NB4 (cell line): ENCODE measurements around the gene NTM.
A peak's percentile ranks its signal among the peaks of the same experiment; 100 is the strongest.

Source experiments
- DNase-seq: peaks from one replicate; pipeline ENCODE4 v3.0.0; 2010; ENCODE audit warnings: low read depth
- H3K4me3 ChIP-seq: one replicate; pipeline ENCODE4 v1.5.1; 2011; ENCODE audit warnings: mild to moderate bottlenecking, low read depth, low read length, moderate library complexity
- MYC ChIP-seq: IDR thresholded peaks from 2 replicates; pipeline ENCODE4 v1.6.1; 2011; ENCODE audit warnings: low read depth, low read length
- POLR2A ChIP-seq: IDR thresholded peaks from 2 replicates; pipeline ENCODE4 v1.6.1; 2011; ENCODE audit warnings: mild to moderate bottlenecking; ENCODE audit not compliant: insufficient read length; ENCODE audit errors: extremely low read depth
- TF ChIP-seq, protein P1 (sequence below): IDR thresholded peaks from one replicate; pipeline ENCODE4 v1.5.1; 2012; ENCODE audit warnings: low read depth, low read length
- TF ChIP-seq, protein P2 (sequence below): IDR thresholded peaks from 2 replicates; pipeline ENCODE4 v1.6.1; 2011; ENCODE audit warnings: low read depth, low read length

The NTM gene

DNA sequence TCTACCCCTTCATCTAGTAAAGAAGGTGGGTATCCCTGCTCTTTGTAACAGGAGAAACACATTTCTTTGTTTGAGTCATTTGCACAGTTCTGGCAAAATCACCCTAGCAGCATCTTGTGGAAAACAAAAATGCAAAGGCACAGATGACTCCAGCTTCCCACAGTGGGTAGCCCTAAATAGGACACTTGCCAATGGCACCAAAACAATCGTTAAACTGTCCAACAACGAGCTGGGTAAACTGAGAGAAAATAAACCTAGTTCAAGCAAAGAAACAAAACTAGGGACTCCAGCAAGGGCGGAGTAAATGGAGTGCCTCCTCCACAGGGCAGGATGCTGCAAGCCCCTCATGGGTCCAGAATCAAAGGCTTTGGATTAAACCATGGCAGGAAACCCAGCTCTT is 239.5 kb downstream of the NTM start:
- no peak overlapping the region for H3K4me3 ChIP-seq
- TF ChIP-seq, protein P1, sequence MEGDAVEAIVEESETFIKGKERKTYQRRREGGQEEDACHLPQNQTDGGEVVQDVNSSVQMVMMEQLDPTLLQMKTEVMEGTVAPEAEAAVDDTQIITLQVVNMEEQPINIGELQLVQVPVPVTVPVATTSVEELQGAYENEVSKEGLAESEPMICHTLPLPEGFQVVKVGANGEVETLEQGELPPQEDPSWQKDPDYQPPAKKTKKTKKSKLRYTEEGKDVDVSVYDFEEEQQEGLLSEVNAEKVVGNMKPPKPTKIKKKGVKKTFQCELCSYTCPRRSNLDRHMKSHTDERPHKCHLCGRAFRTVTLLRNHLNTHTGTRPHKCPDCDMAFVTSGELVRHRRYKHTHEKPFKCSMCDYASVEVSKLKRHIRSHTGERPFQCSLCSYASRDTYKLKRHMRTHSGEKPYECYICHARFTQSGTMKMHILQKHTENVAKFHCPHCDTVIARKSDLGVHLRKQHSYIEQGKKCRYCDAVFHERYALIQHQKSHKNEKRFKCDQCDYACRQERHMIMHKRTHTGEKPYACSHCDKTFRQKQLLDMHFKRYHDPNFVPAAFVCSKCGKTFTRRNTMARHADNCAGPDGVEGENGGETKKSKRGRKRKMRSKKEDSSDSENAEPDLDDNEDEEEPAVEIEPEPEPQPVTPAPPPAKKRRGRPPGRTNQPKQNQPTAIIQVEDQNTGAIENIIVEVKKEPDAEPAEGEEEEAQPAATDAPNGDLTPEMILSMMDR: no peak
- TF ChIP-seq, protein P2, sequence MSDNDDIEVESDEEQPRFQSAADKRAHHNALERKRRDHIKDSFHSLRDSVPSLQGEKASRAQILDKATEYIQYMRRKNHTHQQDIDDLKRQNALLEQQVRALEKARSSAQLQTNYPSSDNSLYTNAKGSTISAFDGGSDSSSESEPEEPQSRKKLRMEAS: no peak
- no peak for TF ChIP-seq POLR2A
- TF ChIP-seq MYC: no peak
- DNase-seq: no peak

DNA sequence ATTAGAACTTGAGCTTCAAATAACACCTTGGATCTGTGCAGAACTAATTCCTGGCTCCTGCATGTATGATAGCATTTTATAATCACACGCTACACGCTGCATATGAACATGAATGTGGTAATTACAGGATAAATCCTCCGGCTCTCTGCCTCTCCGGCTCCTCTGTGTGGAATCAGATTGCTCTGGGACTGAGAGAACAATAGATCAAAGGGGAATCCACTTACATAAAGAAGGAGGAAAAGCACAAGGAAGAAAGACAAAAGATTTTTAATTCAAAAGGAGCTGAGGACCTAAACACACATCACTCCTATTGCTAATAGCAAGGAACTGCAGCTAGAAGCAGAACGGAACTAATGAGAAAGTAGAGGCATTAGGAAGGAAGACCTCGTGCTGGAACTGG is 240.9 kb downstream of the NTM start:
- TF ChIP-seq POLR2A (no peak), MYC (no peak)
- TF ChIP-seq, protein P2: no peak
- TF ChIP-seq, protein P1: no peak
- no peak for DNase-seq

DNA sequence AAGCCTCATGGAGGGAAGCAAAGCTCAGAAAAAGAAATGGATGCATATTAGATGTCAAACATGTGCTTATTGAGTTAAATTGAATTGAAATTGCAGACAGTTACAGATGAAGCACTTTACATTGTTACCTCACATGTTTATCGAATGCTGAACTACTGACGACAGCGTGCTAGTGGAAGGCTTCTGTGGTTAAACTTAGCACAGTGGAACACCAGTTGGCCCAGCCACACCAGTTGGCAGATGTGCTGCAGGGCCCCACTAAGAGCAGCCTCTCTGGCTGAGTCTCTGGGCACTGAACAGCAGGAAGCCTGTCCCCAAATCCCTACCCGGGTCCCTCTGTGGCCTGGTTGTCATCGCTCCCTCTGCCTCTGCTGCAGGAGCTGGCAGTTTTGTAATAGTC is 242.1 kb downstream of the NTM start:
- TF ChIP-seq MYC (no peak), POLR2A (no peak)
- TF ChIP-seq, protein P2: no peak
- TF ChIP-seq, protein P1: no peak
- DNase-seq: no peak
- no peak overlapping the region for H3K4me3 ChIP-seq

More for the DNA sequence above, 240.9 kb downstream of the NTM start:
- no peak overlapping the region for H3K4me3 ChIP-seq

DNA sequence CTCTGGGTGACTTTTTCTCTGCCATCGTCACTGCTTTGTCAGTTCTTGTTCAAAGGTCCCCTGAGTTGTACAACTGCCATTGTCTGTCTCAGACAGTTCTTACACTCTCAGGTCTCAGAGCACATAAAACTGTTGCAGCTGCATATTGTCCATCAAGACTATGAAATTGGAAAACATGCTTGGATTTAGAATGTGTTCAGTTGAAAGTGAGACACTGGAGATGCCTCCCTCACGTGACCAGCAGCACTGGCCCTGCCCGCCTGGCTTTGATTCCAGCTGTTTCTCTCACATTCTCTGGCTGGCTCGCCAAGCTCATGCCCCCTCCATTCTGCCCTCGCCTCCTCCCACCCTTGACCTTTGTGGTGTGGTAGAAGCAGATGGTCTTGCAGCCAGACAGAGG is 244.2 kb downstream of the NTM start:
- no peak for DNase-seq
- TF ChIP-seq MYC (no peak), POLR2A (no peak)
- TF ChIP-seq, protein P2: no peak
- TF ChIP-seq, protein P1: no peak
- H3K4me3 ChIP-seq: no peak overlapping the region

DNA sequence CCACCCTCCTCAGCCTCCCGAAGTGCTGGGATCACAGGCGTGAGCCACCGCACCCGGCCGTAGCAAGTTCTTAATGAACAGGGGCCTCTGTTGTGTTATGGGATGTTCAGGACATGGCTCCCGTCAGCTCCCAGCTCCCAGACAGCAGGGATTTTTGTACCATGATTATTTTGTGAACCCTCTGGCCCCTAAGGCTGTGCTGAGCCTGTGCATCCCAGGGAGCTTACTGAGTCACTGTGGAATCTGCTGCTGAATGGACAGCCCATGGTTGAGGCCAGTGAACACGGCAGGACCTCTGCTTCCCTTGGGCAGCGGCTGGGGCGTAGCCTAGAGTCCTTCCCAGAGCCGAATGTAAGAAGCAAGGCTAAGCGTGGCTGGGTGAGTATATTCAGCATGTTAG is 245.2 kb downstream of the NTM start:
- no peak overlapping the region for H3K4me3 ChIP-seq
- no peak for DNase-seq
- TF ChIP-seq MYC: no peak
- TF ChIP-seq, protein P1: no peak

DNA sequence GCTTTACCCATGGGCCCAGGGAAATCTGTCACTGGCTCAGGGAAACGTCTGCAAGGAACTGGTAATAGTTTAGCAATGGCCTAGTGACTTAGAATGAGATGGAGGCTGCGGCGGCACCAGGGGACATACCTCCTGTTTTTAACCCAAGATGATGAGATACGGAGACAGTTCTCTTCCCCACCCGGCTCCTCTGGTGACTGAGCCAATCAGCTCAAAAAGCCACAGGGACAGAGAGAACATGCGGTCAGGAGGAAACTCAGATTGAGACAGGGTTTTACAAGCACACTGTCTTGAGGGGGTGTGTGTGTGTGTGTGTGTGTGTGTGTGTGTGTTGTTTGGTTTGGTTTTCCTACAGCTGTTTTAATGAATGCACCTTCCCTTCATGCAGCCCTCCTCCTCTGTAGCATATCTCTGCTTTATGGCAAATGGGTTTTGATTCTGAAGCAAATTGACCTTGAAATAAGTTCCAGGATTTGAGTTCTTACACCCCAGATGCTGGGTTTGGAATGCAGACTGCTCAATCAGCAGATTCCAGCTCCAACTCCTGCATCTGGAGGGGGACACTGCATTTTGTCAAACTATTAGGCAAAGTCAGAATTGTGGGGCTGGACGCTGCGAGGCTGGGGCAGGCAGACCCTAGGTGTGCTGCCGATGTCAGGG is 246.2 kb downstream of the NTM start:
- H3K4me3 ChIP-seq: no peak overlapping the region
- peak; percentile 15 for DNase-seq
- TF ChIP-seq POLR2A (no peak), MYC (no peak)
- TF ChIP-seq, protein P2: no peak
- TF ChIP-seq, protein P1: no peak
